Iris pigment epithelial cell (primary cell): ENCODE data around the gene LYRM4.

Source experiments
- DNase-seq: peaks from one replicate; pipeline ENCODE4 v3.0.0-alpha.2; 2011; ENCODE audit warnings: low read depth

LYRM4 gene

GRCh38 chr6:5205877-5206850, 54.6 kb downstream of the LYRM4 start:
- DNase-seq = peak; percentile 89

GRCh38 chr6:5205035-5205507, 55.7 kb downstream of the LYRM4 start:
- peak; percentile 32 for DNase-seq

GRCh38 chr6:5204376-5204775, 56.4 kb downstream of the LYRM4 start:
- DNase-seq = no peak

- DNase-seq = no peak
Measured at GRCh38 chr6:5203546-5203945, 57.2 kb downstream of the LYRM4 start.

GRCh38 chr6:5202941-5203340, 57.8 kb downstream of the LYRM4 start:
- no peak for DNase-seq

GRCh38 chr6:5202206-5202605, 58.5 kb downstream of the LYRM4 start:
- DNase-seq = no peak

- DNase-seq = no peak
Measured at GRCh38 chr6:5201271-5201670, 59.5 kb downstream of the LYRM4 start.

GRCh38 chr6:5199702-5200101, 61.0 kb downstream of the LYRM4 start:
- no peak for DNase-seq

GRCh38 chr6:5199283-5199682, 61.5 kb downstream of the LYRM4 start:
- DNase-seq = no peak

- no peak for DNase-seq
Measured at GRCh38 chr6:5197084-5197483, 63.7 kb downstream of the LYRM4 start.

GRCh38 chr6:5192135-5192794, 68.5 kb downstream of the LYRM4 start:
- no peak for DNase-seq

- peak; percentile 63 for DNase-seq
Measured at GRCh38 chr6:5191722-5192121, 69.0 kb downstream of the LYRM4 start.

GRCh38 chr6:5191222-5191621, 69.5 kb downstream of the LYRM4 start:
- DNase-seq = peak; percentile 61

- DNase-seq = peak; percentile 98
Measured at GRCh38 chr6:5190507-5190906, 70.2 kb downstream of the LYRM4 start.

- no peak for DNase-seq
Measured at GRCh38 chr6:5188646-5189045, 72.1 kb downstream of the LYRM4 start.

- DNase-seq = no peak
Measured at GRCh38 chr6:5184878-5185277, 75.9 kb downstream of the LYRM4 start.

- DNase-seq = no peak
Measured at GRCh38 chr6:5184218-5184617, 76.5 kb downstream of the LYRM4 start.

- peak; percentile 58 for DNase-seq
Measured at GRCh38 chr6:5181510-5182317, 79.0 kb downstream of the LYRM4 start.

GRCh38 chr6:5180636-5181035, 80.1 kb downstream of the LYRM4 start:
- no peak for DNase-seq

GRCh38 chr6:5179917-5180316, 80.8 kb downstream of the LYRM4 start:
- DNase-seq = peak; percentile 30

GRCh38 chr6:5178806-5179205, 81.9 kb downstream of the LYRM4 start:
- no peak for DNase-seq

- DNase-seq = no peak
Measured at GRCh38 chr6:5175635-5176034, 85.1 kb downstream of the LYRM4 start.
